DND-41 (cell line): ENCODE data around the gene ZDHHC13.

ENCODE experiments used
- ATAC-seq: fragments of 200-7000 bp; cut with Tn5 transposase; 3 replicates; pipeline ENCODE4 v1.9.1; 2021; ENCODE audit warnings: low read depth; ENCODE audit not compliant: insufficient read depth
- DNase-seq: peaks from one replicate; pipeline ENCODE4 v3.0.0-alpha.2; 2020
- H2AFZ ChIP-seq: 2 replicates; pipeline ENCODE4 v1.6.0; 2012; ENCODE audit warnings: low read depth, low read length
- H3K27ac ChIP-seq: 2 replicates; pipeline ENCODE4 v1.5.1; 2012; ENCODE audit warnings: low read length, inconsistent platforms
- H3K27me3 ChIP-seq: fragments of 200-600 bp; sonication (generic); 2 replicates; pipeline ENCODE4 v1.6.0; 2012; ENCODE audit warnings: low read length, mild to moderate bottlenecking, inconsistent platforms; ENCODE audit not compliant: insufficient read depth, poor library complexity
- H3K36me3 ChIP-seq: 2 replicates; pipeline ENCODE4 v1.5.1; 2012; ENCODE audit warnings: low read length, inconsistent platforms; ENCODE audit not compliant: insufficient read depth
- H3K4me1 ChIP-seq: 2 replicates; pipeline ENCODE4 v1.5.1; 2012; ENCODE audit warnings: mild to moderate bottlenecking, low read length; ENCODE audit not compliant: insufficient read depth
- H3K4me2 ChIP-seq: 2 replicates; pipeline ENCODE4 v1.6.0; 2012; ENCODE audit warnings: mild to moderate bottlenecking, moderate library complexity, low read length, inconsistent platforms; ENCODE audit not compliant: insufficient read depth
- H3K4me3 ChIP-seq, 2 experiments: fragments of 200-600 bp in 1 of 2; shearing (Covaris generic) in 1 of 2; 2 replicates each; pipeline ENCODE4 v1.5.1; 2012 to 2016; ENCODE audit warnings: inconsistent platforms in 2 of 2, low read length in 2 of 2, mild to moderate bottlenecking in 2 of 2, low read depth in 1 of 2, moderate library complexity in 1 of 2
- H3K79me2 ChIP-seq: 2 replicates; pipeline ENCODE4 v1.6.0; 2012; ENCODE audit warnings: low read length, inconsistent platforms; ENCODE audit not compliant: insufficient read depth
- H3K9ac ChIP-seq: 2 replicates; pipeline ENCODE4 v1.6.0; 2012; ENCODE audit warnings: low read depth, mild to moderate bottlenecking, inconsistent platforms, low read length, moderate library complexity
- H3K9me3 ChIP-seq: 2 replicates; pipeline ENCODE4 v1.5.1; 2012; ENCODE audit warnings: low read length, moderate library complexity, mild to moderate bottlenecking, inconsistent platforms; ENCODE audit not compliant: insufficient read depth, severe bottlenecking
- H4K20me1 ChIP-seq: 2 replicates; pipeline ENCODE4 v1.6.0; 2012; ENCODE audit warnings: low read length; ENCODE audit not compliant: insufficient read depth
- CTCF ChIP-seq: IDR thresholded peaks from 2 replicates; pipeline ENCODE4 v1.5.1; 2012; ENCODE audit warnings: borderline replicate concordance, low read length, moderate library complexity, mild to moderate bottlenecking; ENCODE audit not compliant: poor library complexity, severe bottlenecking; ENCODE audit errors: extremely low read depth
- EZH2 ChIP-seq: IDR thresholded peaks from 3 replicates; pipeline ENCODE4 v1.6.1; 2012; ENCODE audit warnings: borderline replicate concordance, low read depth, mild to moderate bottlenecking, moderate library complexity, low read length, inconsistent platforms; ENCODE audit not compliant: severe bottlenecking

The ZDHHC13 gene

GRCh38 chr11:19185036-19185435 lies 68.1 kb downstream of the ZDHHC13 start:
- no peaks in the 10 kb centered on the region for H3K9me3 ChIP-seq
- DNase-seq (no peak), ATAC-seq (no peak)
- no peaks in the 10 kb centered on the region for H3K27me3 ChIP-seq
- H4K20me1 ChIP-seq = no peaks in the 10 kb centered on the region
- H2AFZ ChIP-seq = no peak overlapping the region
- no peak overlapping the region for H3K9ac ChIP-seq
- no peak overlapping the region for H3K27ac ChIP-seq
- H3K4me1 ChIP-seq = no peaks in the 10 kb centered on the region
- TF ChIP-seq CTCF (no peak), EZH2 (no peak)
- H3K4me3 ChIP-seq = no peak overlapping the region
- H3K4me2 ChIP-seq = no peak overlapping the region
- no peaks in the 10 kb centered on the region for H3K36me3 ChIP-seq
- H3K79me2 ChIP-seq = no peaks in the 10 kb centered on the region

- Histone ChIP-seq H3K4me1 (no peaks in the 10 kb centered on the region), H3K27ac (no peak overlapping the region)
Observed at GRCh38 chr11:19185516-19186052, 68.6 kb downstream of the ZDHHC13 start.

GRCh38 chr11:19187114-19187832 lies 70.3 kb downstream of the ZDHHC13 start:
- Histone ChIP-seq H3K27me3 (no peaks in the 10 kb centered on the region), H3K4me3 (no peak overlapping the region), H2AFZ (no peak overlapping the region), H4K20me1 (no peaks in the 10 kb centered on the region), H3K4me1 (no peaks in the 10 kb centered on the region), H3K9me3 (no peaks in the 10 kb centered on the region), H3K9ac (no peak overlapping the region), H3K79me2 (no peaks in the 10 kb centered on the region), H3K36me3 (no peaks in the 10 kb centered on the region), H3K27ac (no peak overlapping the region), H3K4me2 (no peak overlapping the region)
- DNase-seq (no peak), ATAC-seq (no peak)
- TF ChIP-seq CTCF = no peak

More at GRCh38 chr11:19185516-19186052, 68.6 kb downstream of the ZDHHC13 start:
- H3K36me3 ChIP-seq = no peaks in the 10 kb centered on the region
- H2AFZ ChIP-seq = no peak overlapping the region
- H3K27me3 ChIP-seq = no peaks in the 10 kb centered on the region
- TF ChIP-seq EZH2 = no peak
- no peak for TF ChIP-seq CTCF
- H3K79me2 ChIP-seq = no peaks in the 10 kb centered on the region
- no peaks in the 10 kb centered on the region for H3K9me3 ChIP-seq
- no peak overlapping the region for H3K9ac ChIP-seq
- no peak for DNase-seq
- no peak overlapping the region for H3K4me3 ChIP-seq
- no peaks in the 10 kb centered on the region for H4K20me1 ChIP-seq
- no peak overlapping the region for H3K4me2 ChIP-seq
- no peak for ATAC-seq
